Daoy (cell line): ENCODE data around the gene CRLF3. TPM values are rescaled to one million over a fixed set of nuclear protein-coding genes. Genes with fewer than 3 reads are reported as not detected.
"Not testable (repeated sequence)": the region's sequence is repeated elsewhere in the genome, so short reads cannot be mapped to it uniquely, and the experiment has no call there.

Experiments used
- DNase-seq: peaks from one replicate; pipeline ENCODE4 v3.0.0-alpha.2; 2015; ENCODE audit warnings: low read depth
- total RNA-seq: library from RNA; depleted of rRNA; stranded (reverse); fragments of >200 nt; shearing (Covaris generic); gene quantifications from 2 replicates; pipeline ENCODE4 v1.2.3, GENCODE V29; 2014

The CRLF3 gene
- total RNA-seq, 1 experiment from 2014 or later, result 28.2 TPM

DNA sequence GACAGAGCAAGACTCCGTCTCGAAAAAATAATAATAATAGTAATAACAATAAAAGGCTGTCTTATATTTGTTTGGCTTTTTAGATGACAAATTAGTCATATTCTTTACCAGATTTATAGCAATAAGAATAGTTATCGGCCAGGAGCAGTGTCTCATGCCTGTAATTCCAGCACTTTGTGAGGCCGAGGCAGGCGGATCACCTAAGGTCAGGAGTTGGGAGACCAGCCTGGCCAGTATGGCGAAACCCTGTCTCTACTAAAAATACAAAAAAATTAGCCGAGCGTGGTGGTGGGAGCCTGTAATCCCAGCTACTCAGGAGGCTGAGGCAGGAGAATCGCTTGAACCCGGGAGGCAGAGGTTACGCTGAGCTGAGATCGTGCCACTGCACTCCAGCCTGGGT lies 10.3 kb downstream of the CRLF3 start:
- DNase-seq, result not testable (repeated sequence)

DNA sequence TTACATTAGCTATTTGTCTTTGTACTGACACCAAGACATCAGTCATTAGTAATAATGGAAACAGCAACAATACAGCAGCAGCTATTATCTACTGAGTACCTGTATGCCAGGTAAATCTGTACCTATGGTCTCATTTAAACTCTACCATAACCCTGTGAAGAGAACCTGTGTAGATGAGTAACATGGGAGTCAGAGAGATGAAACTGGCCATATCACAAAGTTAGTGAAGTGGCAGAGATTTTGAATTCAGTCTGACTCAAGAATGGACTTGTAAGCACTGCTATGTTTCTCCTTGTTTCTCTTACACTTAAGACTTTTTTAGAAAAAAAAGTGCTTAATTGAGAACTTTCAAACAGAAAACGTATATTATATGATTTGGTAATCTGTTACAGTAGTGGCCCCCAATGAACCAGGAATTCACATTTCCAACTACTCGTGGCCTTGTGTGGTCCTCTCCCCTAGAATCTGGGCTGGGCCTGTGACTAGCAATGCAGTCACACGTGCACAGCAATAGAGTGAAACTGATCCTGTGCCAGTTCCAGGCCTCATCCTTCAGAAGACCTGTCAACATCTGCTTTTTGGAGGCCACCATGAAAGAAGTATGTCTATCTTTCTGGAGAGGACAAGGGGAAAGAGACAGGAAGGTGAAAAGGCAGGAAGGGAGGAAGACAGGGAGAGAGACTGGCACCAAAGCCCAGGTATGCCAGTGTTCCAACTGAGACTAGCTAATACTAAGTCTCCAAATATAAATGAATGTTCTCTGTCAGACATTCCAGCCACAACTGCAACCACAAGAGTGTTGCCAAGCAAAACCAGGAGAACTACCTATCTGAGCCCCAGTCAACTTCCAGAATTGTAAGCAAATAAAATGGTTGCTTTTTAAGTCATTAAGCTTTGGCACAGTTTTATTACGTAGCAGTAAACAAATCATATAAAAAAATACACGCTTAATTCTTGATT lies 12.0 kb downstream of the CRLF3 start:
- DNase-seq, result peak; percentile 9

DNA sequence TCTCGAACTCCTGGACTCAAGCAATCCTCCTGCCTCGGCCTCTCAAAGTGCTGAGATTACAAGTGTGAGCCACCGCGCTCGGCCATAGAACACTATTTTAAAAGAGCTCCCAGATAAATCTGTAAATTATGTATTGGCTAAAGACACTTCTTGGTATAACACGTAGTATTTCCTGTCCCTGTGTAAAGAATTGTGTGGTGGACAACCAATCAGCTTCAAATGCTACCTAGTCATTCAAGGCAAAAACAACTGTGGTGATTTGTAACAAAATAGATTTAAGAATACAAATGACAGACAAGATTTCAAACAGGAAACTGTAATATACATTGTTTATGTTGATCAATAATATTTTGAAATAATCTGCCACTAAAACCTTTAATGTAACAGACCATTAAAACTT lies 14.6 kb downstream of the CRLF3 start:
- DNase-seq, result no peak

DNA sequence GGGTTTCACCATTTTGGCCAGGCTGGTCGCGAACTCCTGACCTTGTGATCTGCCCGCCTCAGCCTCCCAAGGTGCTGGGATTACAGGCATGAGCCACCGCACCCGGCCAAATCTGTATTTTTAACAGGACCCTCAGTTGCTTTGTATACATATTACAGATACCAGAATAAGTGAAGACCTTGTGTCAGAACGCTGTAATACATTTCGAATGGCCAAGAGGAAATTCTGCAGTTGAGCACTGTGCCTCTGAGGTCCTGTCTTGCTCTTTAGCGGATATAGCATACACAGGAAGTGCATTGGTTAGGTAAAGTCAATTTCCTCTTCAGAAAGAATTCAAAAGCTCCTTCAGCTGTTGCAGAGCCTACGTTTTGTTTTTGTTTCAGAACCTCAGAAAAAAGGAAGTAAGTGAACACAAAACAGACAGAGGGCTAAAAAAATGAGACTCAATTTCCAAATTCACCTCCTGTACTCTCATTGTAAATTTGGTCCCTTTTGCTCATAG lies 15.7 kb downstream of the CRLF3 start:
- DNase-seq, result no peak

DNA sequence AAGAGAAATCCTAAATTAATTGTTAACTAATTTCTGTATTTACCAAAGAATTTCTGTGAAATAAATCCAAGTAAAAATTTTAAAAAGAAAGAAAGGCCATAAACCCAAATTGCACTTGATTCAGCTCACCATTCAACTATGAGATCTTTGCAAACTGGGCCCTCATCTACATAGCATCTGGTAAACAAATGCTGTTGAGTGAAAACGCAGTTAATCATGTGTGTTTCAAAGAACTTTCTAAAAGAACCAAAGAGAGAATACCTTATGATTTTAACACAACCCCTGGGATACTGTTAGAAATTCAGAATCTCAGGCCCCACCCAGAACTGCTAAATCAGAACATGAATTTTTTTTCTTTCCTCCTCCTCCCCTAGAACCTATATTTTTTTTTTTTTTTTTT lies 16.6 kb downstream of the CRLF3 start:
- DNase-seq, result no peak

DNA sequence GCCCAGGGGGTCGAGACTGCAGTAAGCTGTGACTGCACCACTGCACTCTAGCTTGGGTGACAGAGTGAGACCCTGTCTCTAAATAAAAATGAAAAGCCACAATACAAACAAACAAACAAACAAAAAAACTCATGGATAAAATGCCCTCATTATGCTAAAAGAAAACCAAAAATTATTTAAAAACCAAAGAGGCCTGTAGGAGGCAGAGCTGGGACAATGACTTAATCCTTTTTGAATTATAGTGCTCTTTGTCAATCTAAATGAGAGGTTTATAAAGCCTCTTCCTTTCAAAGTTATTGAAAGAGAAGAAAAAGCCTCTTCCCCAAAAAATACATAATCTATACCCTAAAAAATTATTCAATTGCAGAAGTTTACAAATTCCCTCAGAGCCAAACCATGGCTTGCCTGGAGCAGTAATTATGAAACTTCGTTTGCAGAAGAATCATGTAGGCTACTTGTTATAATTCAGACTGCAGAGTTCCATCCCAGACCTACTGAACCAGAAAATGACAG lies 18.5 kb downstream of the CRLF3 start:
- no peak for DNase-seq

DNA sequence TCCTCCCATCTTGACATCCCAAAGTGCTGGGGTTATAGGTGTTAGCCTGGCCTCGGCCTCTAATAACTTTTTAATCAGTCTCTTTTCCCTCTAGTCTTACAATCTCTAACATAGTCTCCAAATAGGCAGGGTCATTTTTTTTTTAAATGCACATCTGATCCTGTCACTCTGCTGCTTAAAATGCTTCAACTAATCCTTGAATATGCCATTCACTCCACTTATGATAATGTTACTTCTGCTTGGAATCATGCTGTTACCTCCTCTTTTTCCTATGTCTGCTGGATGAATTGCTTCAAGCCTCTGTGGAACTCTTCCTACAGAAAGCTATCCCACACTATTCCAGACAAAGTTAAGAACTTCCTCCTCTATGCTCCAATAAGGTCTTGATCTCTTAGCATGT lies 22.8 kb downstream of the CRLF3 start:
- DNase-seq, result no peak

DNA sequence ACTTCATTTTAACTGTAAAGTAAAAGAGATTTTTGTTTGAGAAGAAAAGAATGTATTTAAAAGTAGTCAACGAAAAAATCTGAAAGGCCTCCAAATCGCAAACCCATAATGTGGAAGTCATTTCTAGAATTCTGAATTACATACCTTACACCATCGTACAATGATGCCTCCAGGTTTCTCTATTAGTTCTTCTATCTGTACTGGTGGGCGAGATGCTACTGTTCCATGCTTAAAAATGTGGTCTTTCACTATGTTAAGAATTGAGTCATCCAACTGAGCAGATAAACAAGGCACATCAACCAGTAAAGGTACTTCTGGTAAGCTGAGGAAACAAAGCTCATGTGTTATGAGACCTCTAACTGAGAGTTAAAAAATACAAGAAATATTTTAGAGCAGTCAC lies 28.5 kb downstream of the CRLF3 start:
- no peak for DNase-seq

DNA sequence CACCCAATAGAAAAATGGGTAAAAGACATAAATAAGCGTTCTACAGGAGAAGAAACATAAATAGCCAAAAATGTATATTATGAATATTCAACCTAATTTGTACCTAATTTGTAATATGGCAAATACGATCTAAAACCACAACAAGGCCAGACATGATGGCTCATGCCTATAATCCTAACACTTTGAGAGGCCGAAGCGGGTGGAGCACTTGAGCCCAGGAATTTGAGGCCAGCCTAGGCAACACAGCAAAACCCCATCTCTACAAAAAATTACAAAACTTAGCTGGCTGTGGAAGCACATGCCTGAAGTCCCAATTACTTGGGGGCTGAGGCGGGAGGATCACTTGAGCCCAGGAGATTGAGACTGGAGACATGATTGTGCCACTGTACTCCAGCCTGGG lies 30.1 kb downstream of the CRLF3 start:
- DNase-seq, result no peak

DNA sequence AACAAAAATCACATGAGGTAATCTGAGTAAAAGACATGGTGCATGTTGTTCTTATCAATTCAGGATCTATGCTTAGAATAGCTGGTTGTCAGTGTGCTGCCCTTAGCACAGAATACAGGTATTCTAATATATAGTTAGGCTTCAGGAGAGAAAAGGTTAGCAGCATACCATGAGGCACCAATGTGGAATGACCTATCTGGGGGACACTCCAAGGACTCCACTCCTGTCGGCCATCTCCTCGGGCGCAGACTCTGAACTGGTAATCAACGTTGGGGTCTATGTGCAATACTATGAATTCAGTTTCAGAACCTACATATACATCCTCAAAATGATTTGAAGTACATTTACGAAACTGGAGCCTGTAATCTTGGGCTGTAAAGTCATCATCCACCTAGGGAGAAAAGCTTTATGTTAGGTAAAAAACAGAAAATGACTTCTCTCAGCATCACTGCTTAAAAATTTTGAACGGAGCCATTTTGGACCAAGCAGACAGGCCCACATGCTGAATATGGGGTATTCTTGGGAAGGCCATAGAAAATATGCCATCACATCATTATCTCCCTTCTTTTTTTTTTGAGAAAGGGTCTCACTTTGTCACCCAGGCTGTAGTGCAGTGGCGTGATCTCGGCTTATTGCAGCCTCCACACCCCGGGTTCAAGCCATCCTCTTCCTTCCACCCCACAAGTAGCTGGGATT lies 31.1 kb downstream of the CRLF3 start:
- no peak for DNase-seq

DNA sequence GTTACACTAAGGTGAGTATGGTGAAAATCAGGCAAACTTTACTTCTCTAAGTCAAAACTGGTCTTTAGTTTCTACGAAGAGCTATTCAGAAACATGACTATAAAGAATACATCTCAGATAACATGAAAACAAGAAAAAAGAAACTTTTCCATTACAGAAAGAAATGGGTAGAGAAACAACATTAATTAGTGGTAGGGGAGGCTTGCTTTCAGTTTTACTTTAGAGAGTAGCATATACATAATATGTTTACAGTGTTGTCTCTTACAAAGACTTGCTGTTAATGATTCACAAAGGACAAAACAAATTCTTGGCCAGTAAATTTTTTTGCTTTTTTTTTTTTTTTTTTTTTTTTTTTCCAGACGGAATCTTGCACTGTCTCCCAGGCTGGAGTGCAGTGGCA lies 34.2 kb downstream of the CRLF3 start:
- no peak for DNase-seq

DNA sequence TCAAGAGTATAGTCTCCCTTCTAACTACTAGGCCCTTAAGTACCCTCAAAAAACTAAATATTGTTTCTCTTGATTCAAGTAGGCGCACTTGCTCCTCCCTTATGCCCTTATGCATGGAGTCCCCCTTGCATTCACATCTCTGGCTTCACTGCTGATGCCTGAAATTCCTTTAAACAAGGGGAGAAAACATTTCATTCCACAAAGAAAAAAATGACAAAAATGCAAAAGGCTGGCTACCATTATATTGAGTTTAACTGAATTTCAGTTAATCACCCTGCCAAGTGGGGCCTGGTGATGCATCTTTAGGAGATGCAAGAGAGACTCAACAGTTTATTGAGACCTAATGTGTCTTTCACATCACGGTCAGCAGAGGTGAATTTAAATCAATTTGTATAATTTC lies 35.6 kb downstream of the CRLF3 start:
- no peak for DNase-seq

DNA sequence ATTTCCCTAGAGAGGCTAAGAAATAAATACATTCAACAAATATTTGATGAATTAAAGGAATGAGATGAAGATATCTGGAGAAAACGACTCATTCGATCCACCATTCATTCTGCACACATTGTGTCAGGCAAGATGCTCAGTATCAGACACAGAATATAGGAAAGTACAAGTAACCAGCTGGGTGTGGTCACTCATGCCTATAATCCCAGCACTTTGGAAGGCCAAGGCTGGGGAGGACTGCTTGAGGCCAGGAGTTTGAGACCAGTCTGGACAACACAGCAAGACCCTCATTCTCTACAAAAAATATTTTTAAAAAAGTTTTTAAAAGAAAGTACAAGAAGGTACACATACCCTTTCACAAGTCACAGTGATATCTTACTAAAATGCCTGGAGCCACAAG lies 42.3 kb downstream of the CRLF3 start:
- no peak for DNase-seq

DNA sequence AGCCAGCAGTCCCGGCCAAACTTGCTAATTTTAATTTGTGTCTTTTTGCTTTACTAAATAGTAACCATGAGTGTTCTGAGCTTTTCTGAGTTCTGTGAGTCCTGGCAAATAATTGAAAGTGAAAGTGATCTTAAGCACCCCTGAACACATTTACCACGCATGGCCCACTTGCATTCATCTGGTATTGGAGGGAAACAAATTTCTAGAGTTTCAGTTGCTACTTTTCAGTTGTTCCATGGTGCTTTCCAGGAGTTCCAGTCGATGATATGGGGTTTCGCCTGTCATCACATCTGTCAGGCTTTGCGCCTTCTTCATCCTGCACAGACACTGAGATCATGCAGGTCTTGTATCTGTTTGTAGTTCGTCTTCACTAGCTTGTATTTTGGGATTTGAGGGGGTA lies 44.1 kb downstream of the CRLF3 start:
- no peak for DNase-seq

DNA sequence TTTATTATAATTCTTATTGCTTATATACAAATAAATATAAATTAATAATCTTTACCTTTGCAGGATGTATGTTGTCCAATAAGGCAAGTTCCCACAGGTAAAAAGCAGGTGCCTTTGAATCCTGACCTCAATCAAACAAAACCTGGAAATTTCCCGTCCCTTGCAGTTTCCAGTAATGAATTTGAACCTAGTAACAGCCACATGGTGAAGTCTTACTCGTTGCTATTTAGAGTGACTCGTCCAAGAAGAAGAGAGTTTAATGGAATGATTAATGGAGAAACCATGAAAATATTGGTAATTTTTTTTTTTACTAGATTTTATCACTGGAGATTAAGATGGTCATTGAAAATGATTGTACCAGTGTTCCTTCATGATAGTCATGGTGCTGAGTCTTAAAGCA lies 55.7 kb downstream of the CRLF3 start:
- not testable (repeated sequence) for DNase-seq

DNA sequence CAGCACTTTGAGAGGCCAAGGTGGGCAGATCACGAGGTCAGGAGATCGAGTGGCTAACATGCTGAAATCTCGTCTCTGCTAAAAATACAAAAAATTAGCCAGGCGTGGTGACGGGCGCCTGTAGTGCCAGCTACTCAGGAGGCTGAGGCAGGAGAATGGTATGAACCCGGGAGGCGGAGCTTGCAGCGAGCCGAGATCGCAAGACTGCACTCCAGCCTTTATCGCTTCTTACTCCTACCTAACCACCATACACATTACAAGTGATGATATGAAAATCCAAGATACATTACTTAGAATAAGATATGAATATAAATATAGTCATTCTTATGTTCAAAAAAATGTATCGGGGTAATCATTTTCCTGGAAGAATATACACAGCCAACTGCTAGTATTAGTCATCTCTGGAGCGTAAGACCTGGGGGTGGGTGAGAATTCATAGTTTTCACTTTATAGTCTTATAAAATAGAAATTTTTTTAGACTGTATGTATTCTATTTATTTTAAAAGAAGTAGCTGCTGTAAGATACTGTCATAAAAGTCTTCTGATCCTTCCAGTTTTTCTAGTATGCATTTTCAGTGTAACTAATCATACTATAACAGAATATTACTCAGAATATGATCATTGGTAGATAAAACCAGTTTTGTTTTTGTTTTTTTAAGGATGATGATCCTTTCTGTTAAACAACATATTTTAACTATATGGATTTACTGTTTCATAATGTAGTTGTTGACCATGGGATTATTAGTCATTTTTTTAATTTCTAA lies 56.7 kb downstream of the CRLF3 start:
- not testable (repeated sequence) for DNase-seq

DNA sequence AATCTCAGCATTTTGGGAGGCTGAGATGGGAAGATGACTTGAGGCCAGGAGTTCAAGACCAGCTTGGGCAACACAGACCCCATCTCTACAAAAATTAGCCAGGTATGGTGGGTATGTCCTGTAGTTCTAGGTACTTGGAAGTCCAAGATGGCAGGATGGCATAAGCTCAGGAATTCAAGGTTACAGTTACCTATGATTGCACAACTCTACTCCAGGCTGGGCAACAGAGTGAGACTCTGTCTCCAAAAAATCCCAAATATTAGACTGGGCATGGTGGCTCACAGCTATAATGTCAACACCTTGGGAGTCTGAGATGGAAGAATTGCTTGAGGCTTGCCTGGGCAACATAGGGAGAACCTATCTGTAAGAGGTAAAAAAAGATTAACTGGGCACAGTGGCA lies 63.4 kb downstream of the CRLF3 start:
- no peak for DNase-seq

DNA sequence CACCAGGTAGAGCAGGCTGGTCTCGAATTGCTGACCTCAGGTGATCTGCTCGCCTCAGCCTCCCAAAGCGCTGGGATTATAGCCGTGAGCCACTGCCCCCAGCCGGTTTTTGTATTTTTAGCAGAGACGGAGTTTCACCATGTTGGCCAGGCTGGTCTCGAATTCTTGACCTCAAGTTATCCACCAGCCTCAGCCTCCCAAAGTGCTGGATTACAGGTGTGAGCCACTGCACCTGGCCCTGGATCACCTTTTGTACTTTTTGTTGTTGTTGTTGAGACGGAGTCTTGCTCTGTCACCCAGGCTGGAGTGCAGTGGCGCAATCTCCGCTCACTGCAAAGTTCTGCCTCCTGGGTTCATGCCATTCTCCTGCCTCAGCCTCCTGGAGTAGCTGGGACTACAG lies 71.2 kb downstream of the CRLF3 start:
- not testable (repeated sequence) for DNase-seq

DNA sequence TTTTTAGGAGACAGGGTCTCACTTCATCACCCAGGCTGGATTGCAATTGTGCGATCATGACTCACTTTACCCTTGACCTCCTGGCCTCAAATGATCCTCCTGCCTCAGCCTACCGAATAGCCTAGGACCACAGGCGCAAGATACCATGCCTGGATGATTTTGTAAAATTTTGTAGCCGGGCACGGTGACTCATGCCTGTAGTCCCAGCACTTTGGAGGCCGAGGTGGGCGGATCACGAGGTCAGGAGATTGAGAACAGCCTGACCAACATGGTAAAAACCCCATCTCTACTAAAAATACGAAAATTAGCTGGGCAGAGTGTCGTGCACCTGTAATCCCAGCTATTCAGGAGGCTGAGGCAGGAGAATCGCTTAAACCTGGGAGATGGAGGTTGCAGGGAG lies 73.5 kb downstream of the CRLF3 start:
- not testable (repeated sequence) for DNase-seq

DNA sequence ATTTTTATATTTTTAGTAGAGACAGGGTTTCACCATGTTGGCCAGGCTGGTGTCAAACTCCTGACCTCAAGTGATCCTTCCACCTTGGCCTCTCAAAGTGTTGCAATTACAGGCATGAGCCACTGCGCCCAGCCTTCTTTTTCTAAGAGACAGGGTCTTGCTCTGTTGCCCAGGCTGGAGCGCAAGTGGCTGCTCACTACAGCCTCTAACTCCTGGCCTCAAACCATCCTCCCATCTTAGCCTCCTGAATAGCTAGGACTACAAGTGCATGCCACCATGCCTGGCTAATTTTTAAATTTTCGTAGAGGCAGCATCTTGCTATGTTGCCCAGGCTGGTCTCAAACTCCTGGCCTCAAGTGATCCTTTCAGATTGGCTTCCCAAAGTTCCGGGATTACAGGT lies 76.9 kb downstream of the CRLF3 start:
- not testable (repeated sequence) for DNase-seq

DNA sequence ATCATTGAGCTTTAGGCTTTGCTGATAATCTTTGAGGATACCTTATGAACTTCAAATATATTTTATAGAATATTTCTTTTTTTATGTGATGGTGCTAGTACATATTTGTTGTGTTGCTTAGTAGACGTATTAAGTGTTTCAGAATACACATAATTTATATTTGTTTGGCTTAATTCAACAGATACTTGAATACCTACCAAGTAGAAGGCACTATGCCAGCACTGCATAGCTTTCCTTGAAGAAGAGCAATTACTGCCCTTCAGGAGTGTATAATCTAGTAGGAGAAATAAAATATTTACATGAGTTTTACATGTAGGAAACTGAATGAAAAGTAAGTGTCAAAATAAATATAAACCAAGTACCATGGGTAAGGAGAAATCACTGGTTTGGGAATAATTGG lies 81.8 kb downstream of the CRLF3 start:
- not testable (repeated sequence) for DNase-seq

DNA sequence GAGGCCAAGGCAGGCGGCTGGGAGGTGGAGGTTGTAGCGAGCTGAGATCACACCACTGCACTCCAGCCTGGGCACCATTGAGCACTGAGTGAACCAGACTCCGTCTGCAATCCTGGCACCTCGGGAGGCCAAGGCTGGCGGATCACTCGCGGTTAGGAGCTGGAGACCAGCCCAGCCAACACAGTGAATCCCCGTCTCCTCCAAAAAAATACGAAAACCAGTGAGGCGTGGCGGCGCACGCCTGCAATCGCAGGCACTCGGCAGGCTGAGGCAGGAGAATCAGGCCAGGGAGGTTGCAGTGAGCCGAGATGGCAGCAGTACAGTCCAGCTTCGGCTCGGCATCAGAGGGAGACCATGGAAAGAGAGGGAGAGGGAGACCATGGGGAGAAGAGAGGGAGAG lies 88.1 kb downstream of the CRLF3 start:
- not testable (repeated sequence) for DNase-seq
